Measurements from ENCODE around the gene CBX4. TPM values are rescaled to one million over a fixed set of nuclear protein-coding genes. Genes with fewer than 3 reads are reported as not detected.

CBX4 gene
- total and polyA plus RNA-seq, 10 of the 15 experiments (the other 5 are each of a cell fraction or from before 2014, with no cell fraction given) = 0.69 to 24.6 (median 4.2) TPM

DNA sequence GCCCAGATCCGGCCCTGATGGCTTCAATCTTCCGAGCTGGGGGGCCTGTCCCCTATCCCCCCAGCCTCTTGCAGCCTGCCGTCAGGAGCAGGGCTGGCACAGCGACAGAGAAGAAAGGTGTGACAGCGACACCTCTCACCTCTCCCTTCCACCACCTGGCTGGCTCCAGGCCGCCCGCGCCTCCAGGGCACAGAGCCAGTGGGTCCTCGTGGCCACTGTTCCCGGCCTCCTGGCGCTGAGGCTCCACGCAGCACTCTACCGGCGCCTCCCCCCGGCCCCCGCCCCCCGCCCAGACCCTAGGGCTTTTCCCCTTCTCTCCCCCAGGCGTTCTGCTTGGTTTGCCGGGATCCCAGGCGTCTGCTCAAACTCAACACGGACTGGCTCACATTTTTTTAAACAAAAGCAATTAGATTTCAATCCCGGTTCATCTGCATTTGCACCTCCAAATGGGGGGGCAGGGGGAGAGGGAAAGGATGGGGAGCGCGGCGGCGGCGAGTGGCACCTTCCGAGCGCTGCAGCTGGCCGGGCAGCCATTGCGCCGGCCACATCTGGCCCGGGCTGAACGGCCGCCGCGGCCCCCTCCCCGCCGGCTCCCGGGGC is 29.6 kb downstream of the CBX4 start:
- H3K27me3 ChIP-seq (replicated peaks in 1 of 2; ENCODE audit: control insufficient read depth in 2 of 2, insufficient read depth in 2 of 2, low read length in 1 of 2) = peaks cover 35 to 44% of the 10 kb centered on the region in 2 experiments
- H2AFZ ChIP-seq (ENCODE audit: control insufficient read depth, low read depth, low read length) = no peak overlapping the region
- peak overlapping the region; percentile 70; the same call in 1 of the 2 replicates for H3K4me2 ChIP-seq (ENCODE audit: control insufficient read depth, insufficient read depth)
- intact Hi-C loops (cut with micrococcal nuclease; ENCODE audit: unreplicated experiment) (no loop called here), in situ Hi-C loops (cut with MboI) (loop anchor here (5.0 kb wide), 1 partner anchor 33 kb away; no protein-coding TSS in a partner anchor)
- H3K36me3 ChIP-seq (ENCODE audit: control insufficient read depth in 2 of 2, insufficient read depth in 2 of 2, low read length in 1 of 2) = no peaks in the 10 kb centered on the region
- DNase-seq (ENCODE audit: low read depth, low spot score) (no peak), ATAC-seq (no peak), FAIRE-seq (no peak)
- SMC1A ChIA-PET (ENCODE audit: uncharacterized antibody, unreplicated experiment) = interaction anchor here (1.4 to 2.1 kb wide), 3 partner anchors 11 to 32 kb away, joined by 3 to 12 read pairs (median 7); partner anchors contain the start of gene CBX8
- no peak overlapping the region for H3K27ac ChIP-seq (ENCODE audit: control insufficient read depth, insufficient read depth)
- TF ChIP-seq SRF (IDR thresholded peaks at IDR 0.05; ENCODE audit: low read depth in 2 of 2, low read length in 2 of 2) = no peak
- 0 out of 2 replicates have a peak, but pooled peaks have one; percentile 4 for TF ChIP-seq TCF12 (IDR thresholded peaks at IDR 0.05; ENCODE audit: low read depth, low read length)
- TF ChIP-seq ZNF384 (IDR thresholded peaks at IDR 0.05; ENCODE audit: borderline replicate concordance, low read depth, low read length) = no peak
- TF ChIP-seq POLR2A (IDR thresholded peaks at IDR 0.05; ENCODE audit: low read depth, low read length) = peak; percentile 8; the same call in 1 of the 2 replicates
- TF ChIP-seq YY1 (IDR thresholded peaks at IDR 0.05; ENCODE audit: low read depth, low read length) = peak; percentile 67; the same call in 1 of the 2 replicates
- no peak overlapping the region for H3K4me3 ChIP-seq
- POLR2A ChIA-PET = interaction anchor here (2.2 to 2.6 kb wide), 2 partner anchors 13 to 29 kb away, joined by 10 to 11 read pairs; partner anchors contain the start of genes CBX4 and CBX8
- H3K79me2 ChIP-seq (ENCODE audit: control insufficient read depth, insufficient read depth, low read length) = no peaks in the 10 kb centered on the region
- no TSS peak for BruUV-seq (replicated peaks)
- WGBS (ENCODE audit: insufficient coverage, insufficient replicate concordance, low lambda C conversion rate, missing lambda C conversion rate) = 6% methylated on average over 31 of the region's 40 CpGs
- H3K4me1 ChIP-seq (ENCODE audit: control insufficient read depth, insufficient read depth, low read length) = peaks cover 43% of the 10 kb centered on the region
- RAD21 ChIA-PET (ENCODE audit: unreplicated experiment) = interaction anchor here (0.9 to 3.8 kb wide), 5 partner anchors 13 to 160 kb away, joined by 3 to 22 read pairs (median 10); partner anchors contain the start of gene CBX8
- CTCF ChIA-PET = interaction anchor here (1.2 to 3.6 kb wide), 7 partner anchors 13 to 166 kb away, joined by 3 to 19 read pairs (median 5); partner anchors contain the start of gene CBX8
- no peaks in the 10 kb centered on the region; the same call in 1 of the 2 replicates for H4K20me1 ChIP-seq (ENCODE audit: control insufficient read depth, insufficient read depth)
- no peak overlapping the region; the same call in 1 of the 2 replicates for H3K9ac ChIP-seq (ENCODE audit: control insufficient read depth, insufficient read depth, low read length)
- no peaks in the 10 kb centered on the region for H3K9me3 ChIP-seq (replicated peaks; ENCODE audit: control insufficient read depth, insufficient read depth, low read length)
